GM03348 (cell line): Measurements from ENCODE around the gene IMPDH1.
"Not testable (repeated sequence)": the region's sequence is repeated elsewhere in the genome, so short reads cannot be mapped to it uniquely, and the experiment has no call there.

Experiments
- DNase-seq: peaks from one replicate; pipeline ENCODE4 v3.0.0; 2012; ENCODE audit warnings: low spot score

Gene IMPDH1

GRCh38 chr7:128409596-128410450, at the start of gene IMPDH1:
TSS of gene IMPDH1 (minus strand) at chr7:128409982. CDS start at chr7:128409901, 81 bp downstream.
- peak; percentile 99 for DNase-seq

GRCh38 chr7:128459394-128459878, 49.7 kb upstream of the IMPDH1 start:
- DNase-seq = peak; percentile 70

- no peak for DNase-seq
These were observed 49.2 kb upstream of the IMPDH1 start for GRCh38 chr7:128458956-128459355.

- not testable (repeated sequence) for DNase-seq
These were observed 47.6 kb upstream of the IMPDH1 start for GRCh38 chr7:128457385-128457784.

GRCh38 chr7:128456255-128456725, 46.5 kb upstream of the IMPDH1 start:
- DNase-seq = no peak

GRCh38 chr7:128455543-128456254, 45.9 kb upstream of the IMPDH1 start, which contains the start of gene HILPDA:
TSS of gene HILPDA (plus strand) at chr7:128455878. CDS start at chr7:128457269, 1,391 bp downstream.
- DNase-seq = peak; percentile 100

GRCh38 chr7:128454808-128455542, 45.2 kb upstream of the IMPDH1 start:
- DNase-seq = peak; percentile 33

GRCh38 chr7:128453836-128454804, 44.3 kb upstream of the IMPDH1 start:
- peak; percentile 83 for DNase-seq

GRCh38 chr7:128452552-128452951, 42.8 kb upstream of the IMPDH1 start:
- no peak for DNase-seq

GRCh38 chr7:128450913-128451312, 41.1 kb upstream of the IMPDH1 start:
- no peak for DNase-seq

GRCh38 chr7:128450409-128450808, 40.6 kb upstream of the IMPDH1 start:
- DNase-seq = no peak

GRCh38 chr7:128448751-128449302, 39.0 kb upstream of the IMPDH1 start:
- no peak for DNase-seq

- DNase-seq = no peak
These were observed 38.3 kb upstream of the IMPDH1 start for GRCh38 chr7:128447941-128448564.

GRCh38 chr7:128446306-128446705, 36.5 kb upstream of the IMPDH1 start:
- DNase-seq = no peak

GRCh38 chr7:128443831-128444600, 34.2 kb upstream of the IMPDH1 start:
- no peak for DNase-seq

GRCh38 chr7:128442356-128442755, 32.6 kb upstream of the IMPDH1 start:
- no peak for DNase-seq

- DNase-seq = no peak
These were observed 27.9 kb upstream of the IMPDH1 start for GRCh38 chr7:128437426-128438332.

GRCh38 chr7:128435327-128435686, 25.5 kb upstream of the IMPDH1 start:
- DNase-seq = no peak
